ENCODE data around the gene ASTN2.

ASTN2 gene

GRCh38 chr9:116543731-116544400 is 871.0 kb downstream of the ASTN2 start:
- DNase-seq (ENCODE audit: extremely low spot score), result no peak
- POLR2A ChIA-PET, result no interaction called here
- CTCF ChIA-PET, result interaction anchor here (0.9 kb wide), 1 partner anchor 9 kb away, joined by 3 read pairs; no protein-coding TSS in a partner anchor
- no peak for TF ChIP-seq CTCF (IDR thresholded peaks at IDR 0.05; ENCODE audit: control extremely low read depth, extremely low read depth, low read depth, missing control alignments)

GRCh38 chr9:116541402-116541801 is 873.5 kb downstream of the ASTN2 start:
- ChIA-PET CTCF (no interaction called here), POLR2A (no interaction called here)
- no peak for DNase-seq (ENCODE audit: extremely low spot score)
- no peak for TF ChIP-seq CTCF (IDR thresholded peaks at IDR 0.05; ENCODE audit: control extremely low read depth, extremely low read depth, low read depth, missing control alignments)

- ChIA-PET CTCF (interaction anchor here (1.3 kb wide), 1 partner anchor 32 kb away, joined by 3 read pairs; no protein-coding TSS in a partner anchor), POLR2A (no interaction called here)
- no peak for DNase-seq (ENCODE audit: extremely low spot score)
- TF ChIP-seq CTCF (IDR thresholded peaks at IDR 0.05; ENCODE audit: control extremely low read depth, extremely low read depth, low read depth, missing control alignments), result no peak
Measured at GRCh38 chr9:116539549-116539948, 875.3 kb downstream of the ASTN2 start.

- TF ChIP-seq CTCF (IDR thresholded peaks at IDR 0.05; ENCODE audit: control extremely low read depth, extremely low read depth, low read depth, missing control alignments), result no peak
- no peak for DNase-seq (ENCODE audit: extremely low spot score)
- ChIA-PET CTCF (no interaction called here), POLR2A (no interaction called here)
Measured at GRCh38 chr9:116525611-116526010, 889.2 kb downstream of the ASTN2 start.

- POLR2A ChIA-PET, result no interaction called here
- CTCF ChIA-PET, result no interaction called here
- TF ChIP-seq CTCF (IDR thresholded peaks at IDR 0.05; ENCODE audit: control extremely low read depth, extremely low read depth, low read depth, missing control alignments), result no peak
Measured at GRCh38 chr9:116524778-116525470, 889.9 kb downstream of the ASTN2 start.

GRCh38 chr9:116520218-116520617 is 894.6 kb downstream of the ASTN2 start:
- no peak for TF ChIP-seq CTCF (IDR thresholded peaks at IDR 0.05; ENCODE audit: control extremely low read depth, extremely low read depth, low read depth, missing control alignments)

More at GRCh38 chr9:116524778-116525470, 889.9 kb downstream of the ASTN2 start:
- no peak for DNase-seq (ENCODE audit: extremely low spot score)

More at GRCh38 chr9:116520218-116520617, 894.6 kb downstream of the ASTN2 start:
- POLR2A ChIA-PET, result no interaction called here
- CTCF ChIA-PET, result no interaction called here
- DNase-seq (ENCODE audit: extremely low spot score), result no peak

All from GM10248 (cell line).